Neutrophil (primary cell): ENCODE results near the gene TMEM242.
A peak's percentile ranks its signal among the peaks of the same experiment; 100 is the strongest.

Experiments used
- H3K27ac ChIP-seq: fragments of 200-600 bp; sonication (generic); 2 replicates; pipeline ENCODE4 v1.5.1; 2016; ENCODE audit warnings: mild to moderate bottlenecking, moderate library complexity
- H3K27me3 ChIP-seq: fragments of 200-600 bp; sonication (generic); 2 replicates; pipeline ENCODE4 v1.6.0; 2016; ENCODE audit warnings: mild to moderate bottlenecking
- H3K36me3 ChIP-seq: fragments of 200-600 bp; sonication (generic); 2 replicates; pipeline ENCODE4 v1.5.1; 2017
- H3K4me1 ChIP-seq, 2 experiments: fragments of 200-600 bp in 1 of 2; sonication (generic) in 1 of 2; 1 replicate in 1 of 2; 2 replicates in 1 of 2; pipeline versions ENCODE4 v1.5.1 to v1.6.1; 2013 to 2016; ENCODE audit warnings: low read depth in 1 of 2, low read length in 1 of 2, mild to moderate bottlenecking in 1 of 2, moderate library complexity in 1 of 2; ENCODE audit not compliant: control insufficient read depth in 1 of 2, insufficient read depth in 1 of 2
- H3K4me3 ChIP-seq, 2 experiments: fragments of 200-600 bp in 1 of 2; sonication (generic) in 1 of 2; 1 replicate in 1 of 2; 2 replicates in 1 of 2; pipeline ENCODE4 v1.5.1; 2013 to 2016; ENCODE audit warnings: low read depth in 1 of 2, low read length in 1 of 2, mild to moderate bottlenecking in 1 of 2, moderate library complexity in 1 of 2
- H3K9me3 ChIP-seq: fragments of 200-600 bp; sonication (generic); 2 replicates; pipeline ENCODE4 v1.5.1; 2016
- CTCF ChIP-seq: fragments of 200-600 bp; sonication (generic); IDR thresholded peaks from 2 replicates; pipeline ENCODE4 v1.5.1; 2016; ENCODE audit warnings: antibody characterized with exemption

Gene TMEM242

DNA sequence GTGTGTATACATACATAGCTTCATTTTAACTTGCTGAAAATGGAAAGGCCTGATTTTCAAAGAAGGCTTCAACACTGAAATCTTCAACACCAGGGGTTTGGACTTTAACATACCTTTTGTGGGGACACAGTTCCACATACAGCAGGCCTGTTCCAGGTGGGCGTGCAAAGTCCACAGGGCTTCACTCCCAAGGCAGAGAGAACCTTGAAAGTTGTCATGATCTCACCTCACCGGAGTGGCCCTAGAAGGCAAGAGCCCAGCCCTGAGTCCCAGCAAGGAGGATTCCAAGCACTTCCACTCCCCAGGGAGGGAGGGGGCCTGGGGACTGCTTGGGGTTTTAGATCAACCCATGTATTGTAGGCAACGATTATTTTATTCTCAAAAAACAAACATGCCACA, 47.2 kb downstream of the TMEM242 start:
- Histone ChIP-seq H3K27ac (no peak overlapping the region), H3K36me3 (no peaks in the 10 kb centered on the region), H3K4me3 (no peak overlapping the region), H3K4me1 (peaks cover 13 to 16% of the 10 kb centered on the region in 2 experiments), H3K27me3 (peaks cover 53% of the 10 kb centered on the region), H3K9me3 (no peaks in the 10 kb centered on the region)
- TF ChIP-seq CTCF = no peak

DNA sequence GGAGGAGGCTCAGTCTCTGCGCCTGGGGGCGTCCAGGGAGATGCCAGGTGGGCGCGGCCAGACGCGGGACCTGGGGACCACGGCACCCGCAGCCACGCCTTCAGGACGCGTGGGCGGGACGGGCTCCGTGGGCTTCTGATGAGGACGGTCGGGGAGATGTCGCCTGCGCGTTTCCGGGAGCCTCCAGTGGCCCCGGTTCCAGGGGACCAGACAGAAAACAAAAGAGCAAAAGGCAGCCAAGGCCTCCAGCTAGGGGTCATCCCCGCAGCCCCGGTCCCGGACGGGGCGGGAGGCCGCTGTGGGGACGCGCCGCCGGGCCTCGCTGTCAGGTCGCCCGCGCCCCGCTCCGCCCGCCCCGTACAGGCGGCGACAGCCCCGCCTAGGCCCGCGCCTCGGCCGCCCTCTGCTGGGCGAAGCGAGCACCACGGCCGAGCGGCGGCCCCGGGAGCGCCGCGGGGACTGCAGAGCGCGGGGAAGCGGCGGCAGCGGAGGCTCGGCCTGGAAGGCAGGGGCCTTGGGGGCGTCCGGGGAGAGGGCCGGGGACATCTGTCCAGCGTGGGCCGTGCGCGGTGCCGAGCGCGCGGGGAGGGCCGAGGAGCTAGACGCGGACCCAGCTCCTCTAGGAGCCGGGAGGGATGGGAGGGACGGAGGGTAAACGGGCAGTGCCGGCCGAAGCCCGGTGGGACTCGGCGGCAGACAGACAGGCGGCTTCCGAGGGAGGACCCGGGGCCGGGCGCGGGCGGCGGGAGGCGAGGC, 48.7 kb downstream of the TMEM242 start:
- peak; percentile 73 for TF ChIP-seq CTCF
- Histone ChIP-seq H3K4me3 (peak overlapping the region; percentile 65 to 85), H3K27ac (peak overlapping the region; percentile 31), H3K27me3 (peaks cover 53% of the 10 kb centered on the region), H3K36me3 (no peaks in the 10 kb centered on the region), H3K9me3 (no peaks in the 10 kb centered on the region), H3K4me1 (peaks cover 13 to 16% of the 10 kb centered on the region in 2 experiments)

DNA sequence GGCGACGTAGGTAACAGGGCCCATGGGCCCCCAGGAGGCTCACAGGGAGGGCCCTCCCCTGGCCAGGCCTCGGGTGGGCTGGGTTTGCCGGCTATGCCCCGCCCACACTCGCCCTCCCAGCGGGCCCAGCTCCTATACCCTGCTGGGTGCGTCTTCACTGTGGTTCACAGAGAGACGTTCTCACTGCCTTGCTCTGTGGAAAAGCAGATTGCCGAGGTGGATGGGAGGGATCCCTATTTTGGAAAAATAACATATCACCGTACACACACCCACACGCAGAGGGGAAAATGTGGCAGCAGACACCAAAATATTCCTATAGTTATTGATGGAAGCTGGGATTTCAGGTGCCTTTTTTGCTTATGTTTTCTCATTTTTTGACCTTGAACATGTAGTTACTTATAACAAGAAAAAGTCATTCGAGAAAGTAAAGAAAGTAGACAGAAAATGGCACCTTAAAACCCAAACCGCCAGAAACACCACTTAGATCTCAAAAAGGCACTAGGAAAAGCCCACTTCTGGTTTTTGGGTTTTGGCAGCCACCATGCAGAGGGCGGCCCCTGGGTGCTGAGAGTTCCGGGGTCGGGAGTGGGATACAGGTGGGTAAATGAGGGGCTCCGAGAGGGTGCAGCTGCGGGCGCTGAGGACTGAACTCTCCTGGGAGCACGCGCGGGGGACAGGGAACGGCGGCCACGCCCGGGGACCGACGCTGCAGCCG, 49.4 kb downstream of the TMEM242 start:
- Histone ChIP-seq H3K27me3 (peaks cover 53% of the 10 kb centered on the region), H3K4me1 (peaks cover 13 to 16% of the 10 kb centered on the region in 2 experiments), H3K36me3 (no peaks in the 10 kb centered on the region), H3K9me3 (no peaks in the 10 kb centered on the region), H3K27ac (no peak overlapping the region), H3K4me3 (peak overlapping the region; percentile 65 to 85)
- no peak for TF ChIP-seq CTCF

GRCh38 chr6:157272866-157273755, 50.2 kb downstream of the TMEM242 start:
- Histone ChIP-seq H3K4me3 (peak overlapping the region in 1 of 2 experiments; percentile 85), H3K4me1 (peaks cover 13 to 16% of the 10 kb centered on the region in 2 experiments), H3K27me3 (peaks cover 53% of the 10 kb centered on the region), H3K9me3 (no peaks in the 10 kb centered on the region), H3K27ac (no peak overlapping the region), H3K36me3 (no peaks in the 10 kb centered on the region)
- TF ChIP-seq CTCF = no peak

- no peak for TF ChIP-seq CTCF
- H3K9me3 ChIP-seq = no peaks in the 10 kb centered on the region
- H3K4me1 ChIP-seq = peaks cover 13 to 16% of the 10 kb centered on the region in 2 experiments
- no peaks in the 10 kb centered on the region for H3K36me3 ChIP-seq
- no peak overlapping the region for H3K27ac ChIP-seq
- peaks cover 53% of the 10 kb centered on the region for H3K27me3 ChIP-seq
- no peak overlapping the region for H3K4me3 ChIP-seq
Observed at GRCh38 chr6:157272372-157272771, 50.9 kb downstream of the TMEM242 start.
